ENCODE data around the gene HNRNPCL2.
"Not testable (repeated sequence)": the region's sequence is repeated elsewhere in the genome, so short reads cannot be mapped to it uniquely, and the experiment has no call there.

HNRNPCL2 gene

GRCh38 chr1:13116754-13117153, at the start of gene HNRNPCL2:
Gene HNRNPCL2 (minus strand): TSS chr1:13116854. CDS start chr1:13116400, 454 bp downstream.
- not testable (repeated sequence) for H3K4me3 Mint-ChIP-seq; H3K27me3 Mint-ChIP-seq (ENCODE audit: low read depth); H3K27ac Mint-ChIP-seq; H3K36me3 Mint-ChIP-seq (ENCODE audit: low read depth); H3K4me1 Mint-ChIP-seq (ENCODE audit: low read depth); H3K9me3 Mint-ChIP-seq

DNA sequence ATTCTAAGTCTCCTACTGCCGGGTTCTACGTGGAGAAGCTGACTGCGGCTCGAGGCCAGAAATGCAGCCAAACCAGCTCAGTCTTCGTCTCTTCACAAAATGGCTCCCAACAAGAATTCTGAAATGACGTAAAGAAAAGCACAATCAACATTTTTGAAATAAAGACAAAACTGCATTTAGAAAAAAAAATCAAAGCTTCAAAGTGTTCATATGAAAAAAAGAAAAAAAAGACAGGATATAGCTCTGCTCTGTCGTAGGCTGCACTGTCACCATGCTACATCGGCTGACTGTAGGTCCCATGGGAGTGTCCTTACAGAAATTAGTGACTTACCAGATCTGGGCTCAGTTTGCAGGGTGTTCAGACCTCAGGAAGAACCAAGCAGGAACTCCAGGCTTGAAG, 48.9 kb upstream of the HNRNPCL2 start, which contains the start of gene HNRNPCL4:
Gene HNRNPCL4, minus strand, starts transcription at position 101 of the 400 bp plus-strand sequence. CDS start 164 bp downstream, outside the sequence.
- not testable (repeated sequence) for H3K4me1 Mint-ChIP-seq (ENCODE audit: low read depth); H3K27ac Mint-ChIP-seq; H3K36me3 Mint-ChIP-seq (ENCODE audit: low read depth); H3K27me3 Mint-ChIP-seq (ENCODE audit: low read depth); H3K4me3 Mint-ChIP-seq; H3K9me3 Mint-ChIP-seq

- not testable (repeated sequence) for H3K9me3 Mint-ChIP-seq; H3K4me1 Mint-ChIP-seq (ENCODE audit: low read depth); H3K27ac Mint-ChIP-seq; H3K4me3 Mint-ChIP-seq; H3K27me3 Mint-ChIP-seq (ENCODE audit: low read depth); H3K36me3 Mint-ChIP-seq (ENCODE audit: low read depth)
Measured at GRCh38 chr1:13155909-13156308, 39.3 kb upstream of the HNRNPCL2 start, which contains the start of gene PRAMEF26. Gene PRAMEF26 (minus strand): TSS chr1:13156009. CDS start chr1:13153095, 2,914 bp downstream.

DNA sequence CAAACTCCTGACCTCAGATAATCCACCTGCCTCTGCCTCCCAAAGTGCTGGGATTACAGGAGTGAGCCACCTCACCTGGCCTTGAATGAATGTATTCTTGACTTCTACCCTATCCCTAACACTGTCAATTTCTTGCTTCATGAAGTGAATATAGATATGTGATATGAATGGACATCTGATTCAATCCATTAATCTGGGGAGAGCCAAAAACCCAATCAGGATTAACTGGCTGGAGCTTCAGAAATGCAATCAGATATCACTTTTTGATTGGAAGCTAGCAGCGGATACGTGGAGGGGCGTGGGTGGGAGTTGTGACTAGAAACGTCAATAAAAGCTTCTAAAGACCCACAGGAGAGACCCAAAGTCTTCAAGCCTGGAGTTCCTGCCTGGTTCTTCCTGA, 46.2 kb downstream of the HNRNPCL2 start, which contains the start of gene PRAMEF25:
Gene PRAMEF25, plus strand, starts transcription at position 301 of the 400 bp plus-strand sequence. CDS start 2,920 bp downstream, outside the sequence.
- not testable (repeated sequence) for H3K4me3 Mint-ChIP-seq; H3K4me1 Mint-ChIP-seq (ENCODE audit: low read depth); H3K27me3 Mint-ChIP-seq (ENCODE audit: low read depth); H3K9me3 Mint-ChIP-seq; H3K36me3 Mint-ChIP-seq (ENCODE audit: low read depth); H3K27ac Mint-ChIP-seq
